Bronchial epithelial cell (primary cell): ENCODE results near the gene NHERF1. TPM values are rescaled to one million over a fixed set of nuclear protein-coding genes. Genes with fewer than 3 reads are reported as not detected.

Source experiments
- DNase-seq: peaks from one replicate; pipeline ENCODE4 v3.0.0-alpha.2; 2010; ENCODE audit warnings: low read depth
- FAIRE-seq: peaks from 2 replicates; lab custom pipeline; 2011; peaks lifted over from hg19 to GRCh38; lab: Jason Lieb, UNC
- H3K27me3 ChIP-seq: 2 replicates; pipeline ENCODE4 v1.5.1; 2011; ENCODE audit warnings: low read length; ENCODE audit not compliant: control insufficient read depth, insufficient read depth
- H3K36me3 ChIP-seq: 2 replicates; pipeline ENCODE4 v1.5.1; 2011; ENCODE audit warnings: low read length; ENCODE audit not compliant: control insufficient read depth, insufficient read depth
- H3K4me3 ChIP-seq: 2 replicates; pipeline ENCODE4 v1.5.1; 2011; ENCODE audit warnings: mild to moderate bottlenecking, low read depth, low read length, control low read depth
- CTCF ChIP-seq: IDR thresholded peaks from 2 replicates; pipeline ENCODE4 v1.5.1; 2011; ENCODE audit warnings: mild to moderate bottlenecking, moderate library complexity, low read length, control low read depth, inconsistent platforms; ENCODE audit not compliant: insufficient read depth, severe bottlenecking
- total RNA-seq: library from RNA; depleted of rRNA; stranded (reverse); fragments of >200 nt; gene quantifications from 2 replicates; pipeline ENCODE4 v1.2.1, GENCODE V29; 2014

Gene NHERF1
- total RNA-seq, 1 donor from 2014 or later: 35.3 TPM

DNA sequence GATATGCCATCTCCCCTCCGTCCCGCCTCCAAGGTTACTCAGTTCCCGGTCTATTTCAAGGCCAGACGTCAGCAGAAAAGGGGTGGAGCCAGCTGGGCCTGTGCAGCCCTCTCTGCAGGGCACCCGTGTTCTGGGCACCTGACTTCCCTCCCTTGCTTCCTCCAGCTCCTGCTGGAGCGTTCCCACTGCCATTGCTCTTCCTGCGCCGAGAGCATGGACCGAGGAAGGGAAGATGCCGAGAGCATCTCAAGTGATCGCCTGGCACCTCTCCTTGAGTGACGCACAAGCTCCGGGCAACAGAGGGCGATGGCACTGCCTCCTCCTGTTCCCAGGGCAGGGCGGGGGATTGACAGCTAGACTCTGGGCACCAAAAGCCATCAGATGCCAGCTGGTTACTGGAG lies 57.2 kb downstream of the NHERF1 start:
- H3K36me3 ChIP-seq: peaks cover 5% of the 10 kb centered on the region
- H3K27me3 ChIP-seq: no peaks in the 10 kb centered on the region
- DNase-seq (no peak), FAIRE-seq (no peak)
- no peak overlapping the region for H3K4me3 ChIP-seq
- no peak for TF ChIP-seq CTCF

DNA sequence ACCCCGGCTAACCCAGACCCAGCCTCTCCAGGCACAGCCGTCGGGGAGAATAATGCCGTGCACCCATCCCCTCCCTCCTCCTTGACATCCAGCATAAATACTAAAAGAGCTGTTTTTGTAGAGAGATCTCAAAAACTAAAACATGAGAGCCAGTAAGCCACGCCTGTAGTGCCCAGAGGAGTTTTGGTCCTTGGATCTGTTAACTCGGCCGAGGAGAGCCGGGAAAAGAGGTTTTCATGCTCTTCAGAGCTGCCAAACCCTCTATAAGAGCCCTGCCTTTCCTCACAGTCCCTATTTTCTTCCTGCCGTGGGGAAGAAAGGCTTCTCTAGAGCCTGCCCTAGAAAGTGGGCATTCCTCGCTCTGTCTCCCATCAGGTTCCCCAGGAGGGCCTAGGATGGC lies 57.9 kb downstream of the NHERF1 start:
- Histone ChIP-seq H3K36me3 (peaks cover 5% of the 10 kb centered on the region), H3K4me3 (no peak overlapping the region), H3K27me3 (no peaks in the 10 kb centered on the region)
- FAIRE-seq (no peak), DNase-seq (no peak)
- no peak for TF ChIP-seq CTCF

DNA sequence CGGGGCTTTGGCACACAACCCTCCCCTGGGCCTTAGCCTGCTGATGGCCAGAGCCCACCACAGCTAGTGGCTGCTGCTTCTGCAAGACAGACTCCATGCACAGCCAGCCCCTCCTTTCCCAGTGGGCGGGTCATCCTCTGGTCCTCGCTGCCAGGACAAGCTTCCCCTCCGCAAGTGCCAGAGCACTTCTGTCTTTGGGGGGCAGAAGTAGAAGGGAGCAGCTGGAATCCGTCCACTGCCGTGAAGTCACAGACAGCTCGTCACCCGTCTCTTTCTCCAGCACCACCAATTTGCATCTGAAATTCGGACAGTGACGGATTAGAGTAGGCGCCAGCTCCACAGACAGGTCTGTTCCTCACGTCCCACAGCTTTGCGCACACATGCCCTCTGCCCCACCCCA lies 59.0 kb downstream of the NHERF1 start:
- FAIRE-seq (no peak), DNase-seq (no peak)
- no peak for TF ChIP-seq CTCF
- Histone ChIP-seq H3K4me3 (no peak overlapping the region), H3K27me3 (no peaks in the 10 kb centered on the region), H3K36me3 (peaks cover 4% of the 10 kb centered on the region)

DNA sequence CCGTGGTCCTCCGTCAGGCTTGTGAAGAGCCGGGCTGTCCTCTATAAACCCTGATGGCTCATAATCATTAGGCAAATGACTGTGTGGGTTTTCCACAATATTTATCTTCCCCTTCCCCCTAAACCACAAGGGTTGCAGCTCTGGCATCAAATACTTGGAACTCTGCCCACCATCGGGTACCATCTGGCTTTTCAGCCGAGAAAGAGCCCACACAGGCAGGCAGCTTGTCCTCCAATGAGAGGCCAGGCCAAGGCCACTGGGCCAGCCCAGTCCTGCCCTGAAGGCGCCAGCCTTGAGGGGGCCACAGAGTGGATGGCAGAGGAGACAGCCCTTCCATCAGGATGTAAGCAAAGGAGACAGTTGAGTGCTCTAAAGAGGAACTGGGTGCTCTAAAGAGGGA lies 59.5 kb downstream of the NHERF1 start:
- Histone ChIP-seq H3K36me3 (peaks cover 4% of the 10 kb centered on the region), H3K27me3 (no peaks in the 10 kb centered on the region), H3K4me3 (no peak overlapping the region)
- DNase-seq: no peak
- no peak for TF ChIP-seq CTCF
- FAIRE-seq: no peak

DNA sequence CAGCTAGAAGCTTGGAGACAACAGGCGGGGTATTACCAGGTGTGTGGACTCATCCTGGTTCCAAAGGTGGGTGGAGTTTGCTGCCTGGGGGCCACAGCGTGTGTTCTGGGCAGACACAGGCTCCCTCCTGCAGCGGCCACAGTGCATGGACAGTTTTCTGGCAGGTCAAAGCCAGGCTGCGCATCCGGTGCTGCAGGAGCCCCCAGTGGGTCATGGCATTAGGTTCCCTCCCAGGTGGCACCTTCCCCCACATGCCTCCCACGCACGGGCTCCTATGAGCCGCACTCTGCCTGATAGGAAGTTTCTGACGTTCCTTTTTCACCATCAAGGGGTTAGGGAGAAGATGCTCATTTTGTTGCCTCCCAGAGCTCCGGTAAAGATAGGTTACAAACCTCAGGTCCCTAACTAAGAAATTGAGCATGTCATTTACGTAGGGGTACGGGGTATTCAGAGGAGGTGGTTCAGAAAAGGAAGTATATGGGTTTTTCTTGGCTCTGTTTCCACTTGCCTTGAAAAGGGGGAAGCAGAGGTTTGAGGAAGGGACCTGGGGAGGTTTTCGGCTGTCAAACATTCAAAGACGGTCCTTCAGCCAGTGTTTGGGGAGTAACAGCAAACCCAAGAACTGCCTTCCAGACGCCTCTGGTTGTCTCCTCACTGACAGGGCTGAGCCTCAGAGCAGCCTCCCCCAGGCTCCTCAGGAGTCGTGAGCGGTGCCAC lies 60.4 kb downstream of the NHERF1 start:
- Histone ChIP-seq H3K36me3 (peaks cover 4% of the 10 kb centered on the region), H3K27me3 (no peaks in the 10 kb centered on the region), H3K4me3 (no peak overlapping the region)
- FAIRE-seq (no peak), DNase-seq (no peak)
- TF ChIP-seq CTCF: no peak
